Activated CD4-positive, alpha-beta T cell treated with anti-CD3 and anti-CD28 coated beads, Interleukin-2, amount 10 ng/mL, durations not matched to agents 24 days and 14 days (primary cell): ENCODE data around the gene C16orf82. TPM values are rescaled to one million over a fixed set of nuclear protein-coding genes. Genes with fewer than 3 reads are reported as not detected.

Experiments used
- DNase-seq: peaks from one replicate; pipeline ENCODE4 v3.0.0; 2022
- H3K27ac Mint-ChIP-seq: one replicate; pipeline ENCODE4 v1.8.0; 2022; ENCODE audit warnings: mild to moderate bottlenecking, mixed read lengths
- H3K27me3 Mint-ChIP-seq: one replicate; pipeline ENCODE4 v1.8.0; 2022; ENCODE audit warnings: mixed read lengths
- H3K36me3 Mint-ChIP-seq: one replicate; pipeline ENCODE4 v1.8.0; 2022; ENCODE audit warnings: low read depth, mild to moderate bottlenecking, mixed read lengths
- H3K4me1 Mint-ChIP-seq: one replicate; pipeline ENCODE4 v1.8.0; 2021; ENCODE audit warnings: mixed read lengths
- H3K4me3 Mint-ChIP-seq: one replicate; pipeline ENCODE4 v1.8.0; 2022; ENCODE audit warnings: mild to moderate bottlenecking, moderate library complexity, mixed read lengths
- H3K9me3 Mint-ChIP-seq: one replicate; pipeline ENCODE4 v1.8.0; 2021; ENCODE audit warnings: mixed read lengths
- intact Hi-C: fragments of 100-400 bp; cut with micrococcal nuclease; formaldehyde crosslinking; loops from one replicate; pipeline ENCODE4 v1.15.1; 2023
- total RNA-seq: library from RNA; stranded (reverse); gene quantifications from 2 replicates; pipeline ENCODE4 v1.2.3, GENCODE V29; 2022

Gene C16orf82
- not detected in 2 replicates for total RNA-seq

DNA sequence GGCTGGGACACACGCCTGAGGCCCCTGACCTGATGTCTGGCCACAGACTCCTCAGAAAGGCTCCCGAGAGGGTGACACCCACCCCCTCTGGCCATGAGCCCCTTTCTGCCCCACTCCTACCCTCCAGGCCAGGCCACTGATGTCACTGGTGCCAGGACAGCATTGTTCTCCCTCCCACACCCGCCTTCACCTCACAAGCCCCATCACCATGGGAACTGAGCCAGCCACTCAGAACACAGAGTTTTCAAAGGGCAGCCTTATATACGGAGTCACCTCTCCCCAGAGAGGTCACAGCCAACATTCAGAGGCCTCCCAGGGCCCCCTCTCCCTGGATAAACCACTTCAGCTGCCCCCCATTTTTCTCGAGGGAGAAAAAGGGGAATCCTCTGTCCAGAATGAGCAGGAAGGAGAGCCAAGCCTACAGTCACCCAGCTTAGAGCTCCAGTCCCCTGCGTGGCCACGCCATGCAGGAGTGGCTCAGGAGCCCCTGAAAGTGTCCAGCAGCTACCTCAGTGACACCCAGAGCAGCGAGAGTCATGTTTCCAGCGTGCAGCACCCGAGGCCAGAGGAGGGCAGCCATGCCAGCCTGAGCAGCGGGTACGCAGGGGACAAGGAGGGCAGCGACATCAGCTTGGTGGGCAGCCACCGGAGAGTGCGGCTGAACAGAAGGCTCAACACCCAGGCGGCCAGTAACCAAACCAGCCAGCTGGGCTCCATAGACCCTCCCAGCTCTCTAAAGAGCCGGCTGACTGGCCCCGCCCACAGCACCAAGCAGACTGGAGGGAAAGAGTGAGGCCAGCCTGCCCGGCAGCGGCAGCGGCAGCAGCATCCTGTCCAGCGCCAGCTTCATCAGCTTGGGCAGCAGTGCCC, at the start of gene C16orf82:
C16orf82 (plus strand) TSS at position 260 of the 870 bp plus-strand sequence.
- intact Hi-C loops: no loop called here
- Mint-ChIP-seq H3K4me3 (no peak within 1 kb of the TSS), H3K9me3 (no peaks in the 10 kb centered on the region), H3K4me1 (no peaks in the 10 kb centered on the region), H3K27ac (no peak within 1 kb of the TSS), H3K36me3 (no peaks in the 10 kb centered on the region), H3K27me3 (peaks cover 4% of the 10 kb centered on the region)
- no peak for DNase-seq

GRCh38 chr16:27020031-27020430, 46.7 kb upstream of the C16orf82 start:
- Mint-ChIP-seq H3K27me3 (no peaks in the 10 kb centered on the region), H3K4me1 (no peaks in the 10 kb centered on the region), H3K36me3 (no peaks in the 10 kb centered on the region), H3K9me3 (no peaks in the 10 kb centered on the region), H3K27ac (no peak overlapping the region), H3K4me3 (no peak overlapping the region)
- intact Hi-C loops: no loop called here
- no peak for DNase-seq

- Mint-ChIP-seq H3K27ac (no peak overlapping the region), H3K27me3 (no peaks in the 10 kb centered on the region), H3K4me3 (no peak overlapping the region), H3K4me1 (no peaks in the 10 kb centered on the region), H3K9me3 (no peaks in the 10 kb centered on the region), H3K36me3 (no peaks in the 10 kb centered on the region)
- no peak for DNase-seq
- intact Hi-C loops: no loop called here
Observed at GRCh38 chr16:27024010-27024409, 42.7 kb upstream of the C16orf82 start.

GRCh38 chr16:27025581-27025980, 41.1 kb upstream of the C16orf82 start:
- H3K27me3 Mint-ChIP-seq: no peaks in the 10 kb centered on the region

DNA sequence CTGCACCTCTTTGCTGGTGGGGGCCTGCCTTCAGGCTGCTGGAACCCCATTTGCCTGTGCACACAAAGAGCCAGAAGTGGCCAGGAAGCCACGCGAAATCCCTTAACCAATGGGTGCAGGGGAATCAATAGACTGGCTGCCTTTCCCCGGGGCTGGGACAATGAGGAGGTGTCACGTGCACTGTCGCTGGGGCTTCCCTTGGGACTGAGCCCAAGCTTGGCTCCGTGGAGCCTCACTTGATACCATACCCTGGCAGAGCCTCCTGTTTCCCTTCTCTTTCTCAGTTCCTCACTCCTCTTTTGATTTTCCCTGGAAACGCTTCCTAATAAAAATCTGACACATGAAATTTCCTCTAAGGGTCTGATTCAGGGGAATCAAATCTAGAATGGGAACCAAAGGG, 38.8 kb upstream of the C16orf82 start:
- Mint-ChIP-seq H3K4me1 (no peaks in the 10 kb centered on the region), H3K4me3 (no peak overlapping the region), H3K27ac (no peak overlapping the region), H3K27me3 (no peaks in the 10 kb centered on the region), H3K36me3 (no peaks in the 10 kb centered on the region), H3K9me3 (no peaks in the 10 kb centered on the region)
- intact Hi-C loops: no loop called here
- DNase-seq: no peak

More at GRCh38 chr16:27025581-27025980, 41.1 kb upstream of the C16orf82 start:
- intact Hi-C loops: no loop called here
- no peaks in the 10 kb centered on the region for H3K36me3 Mint-ChIP-seq
- H3K4me1 Mint-ChIP-seq: no peaks in the 10 kb centered on the region
- H3K27ac Mint-ChIP-seq: no peak overlapping the region
- DNase-seq: no peak
- no peak overlapping the region for H3K4me3 Mint-ChIP-seq
- no peaks in the 10 kb centered on the region for H3K9me3 Mint-ChIP-seq

GRCh38 chr16:27028591-27029110, 38.1 kb upstream of the C16orf82 start:
- Mint-ChIP-seq H3K27me3 (no peaks in the 10 kb centered on the region), H3K4me1 (no peaks in the 10 kb centered on the region), H3K4me3 (no peak overlapping the region), H3K27ac (no peak overlapping the region), H3K9me3 (no peaks in the 10 kb centered on the region), H3K36me3 (no peaks in the 10 kb centered on the region)
- intact Hi-C loops: no loop called here
- DNase-seq: no peak

GRCh38 chr16:27029525-27029924, 37.2 kb upstream of the C16orf82 start:
- DNase-seq: no peak
- Mint-ChIP-seq H3K9me3 (no peaks in the 10 kb centered on the region), H3K4me3 (no peak overlapping the region), H3K4me1 (no peaks in the 10 kb centered on the region), H3K27ac (no peak overlapping the region), H3K36me3 (no peaks in the 10 kb centered on the region), H3K27me3 (no peaks in the 10 kb centered on the region)
- intact Hi-C loops: no loop called here

DNA sequence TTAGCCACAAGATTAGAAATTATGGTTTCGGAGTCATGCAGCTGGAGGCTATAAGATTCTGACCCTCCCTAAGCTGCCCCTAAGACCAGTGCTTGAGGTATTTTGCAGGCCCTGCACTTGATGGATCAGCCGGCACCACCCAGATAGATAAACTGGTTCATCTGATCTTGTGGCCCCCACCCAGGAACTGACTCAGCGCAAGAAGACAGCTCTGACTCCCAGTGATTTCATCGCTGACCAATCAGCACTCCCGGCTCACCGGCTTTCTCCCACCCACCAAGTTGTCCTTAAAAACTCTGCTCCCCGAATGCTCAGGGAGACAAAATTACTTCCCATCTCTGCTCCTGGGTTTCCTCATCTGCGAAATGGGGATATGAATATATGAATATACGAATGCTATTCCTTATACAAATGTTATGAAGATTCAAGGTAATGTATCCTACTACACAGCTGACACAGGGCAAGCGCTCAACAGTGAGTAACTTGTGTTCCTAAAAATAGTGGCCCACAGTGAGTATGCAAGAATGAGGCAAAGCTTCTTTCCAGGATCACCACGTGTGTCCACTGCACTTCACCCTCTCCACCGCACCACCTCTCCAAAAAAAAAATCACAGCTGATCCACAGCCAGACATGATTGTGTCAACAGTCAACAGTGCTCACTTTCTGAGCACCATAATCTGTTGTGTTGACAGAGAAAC, 33.3 kb upstream of the C16orf82 start:
- Mint-ChIP-seq H3K36me3 (no peaks in the 10 kb centered on the region), H3K27me3 (peaks cover 9% of the 10 kb centered on the region), H3K4me3 (no peak overlapping the region), H3K9me3 (no peaks in the 10 kb centered on the region), H3K4me1 (no peaks in the 10 kb centered on the region), H3K27ac (no peak overlapping the region)
- no peak for DNase-seq
- intact Hi-C loops: no loop called here

GRCh38 chr16:27040732-27041131, 26.0 kb upstream of the C16orf82 start:
- Mint-ChIP-seq H3K4me3 (no peak overlapping the region), H3K9me3 (no peaks in the 10 kb centered on the region), H3K36me3 (no peaks in the 10 kb centered on the region), H3K27me3 (peaks cover 8% of the 10 kb centered on the region), H3K27ac (no peak overlapping the region), H3K4me1 (no peaks in the 10 kb centered on the region)
- DNase-seq: no peak
- intact Hi-C loops: no loop called here

GRCh38 chr16:27046958-27047518, 19.7 kb upstream of the C16orf82 start:
- H3K27ac Mint-ChIP-seq: no peak overlapping the region
- intact Hi-C loops: no loop called here
- H3K27me3 Mint-ChIP-seq: peaks cover 2% of the 10 kb centered on the region

DNA sequence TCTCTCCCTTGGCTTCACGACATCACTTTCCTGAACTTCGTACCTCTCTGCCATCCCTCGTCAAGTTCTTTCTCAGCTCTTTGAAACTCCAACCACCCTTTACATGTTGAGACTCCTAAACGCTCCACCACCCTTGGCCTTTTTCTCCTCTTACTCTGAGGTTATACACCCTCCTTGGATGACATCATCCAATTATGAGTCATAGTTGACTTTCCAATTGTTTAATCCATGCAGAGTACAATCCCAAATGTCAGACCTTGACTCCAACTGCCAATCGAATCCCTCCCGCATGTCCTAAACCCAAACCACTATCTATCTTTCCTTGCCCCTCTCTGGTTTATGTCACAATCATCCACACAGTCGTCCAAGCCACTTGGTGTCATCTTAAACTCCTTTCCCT, 18.4 kb upstream of the C16orf82 start:
- H3K27me3 Mint-ChIP-seq: no peaks in the 10 kb centered on the region
- H3K4me3 Mint-ChIP-seq: no peak overlapping the region

More at GRCh38 chr16:27046958-27047518, 19.7 kb upstream of the C16orf82 start:
- no peak for DNase-seq
- Mint-ChIP-seq H3K9me3 (no peaks in the 10 kb centered on the region), H3K4me3 (no peak overlapping the region), H3K4me1 (no peaks in the 10 kb centered on the region), H3K36me3 (no peaks in the 10 kb centered on the region)

DNA sequence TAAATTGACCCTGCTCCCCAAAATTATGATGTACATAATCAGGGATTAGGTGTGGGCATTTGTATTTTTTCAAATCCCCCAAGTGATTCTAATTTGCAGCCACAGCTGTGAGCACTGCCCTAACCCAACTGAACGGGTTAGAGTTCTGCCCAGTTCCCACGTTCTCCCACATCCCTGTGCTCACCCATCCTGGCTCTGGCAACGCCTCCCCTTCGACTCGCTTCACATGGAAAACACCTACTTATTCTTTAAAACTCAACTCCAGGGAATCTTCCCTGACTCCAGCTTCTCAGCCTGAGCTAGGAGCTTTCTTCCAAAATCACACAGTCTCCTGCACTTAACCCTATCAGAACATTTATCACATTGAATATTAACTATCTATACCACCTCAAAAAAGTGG, 17.6 kb upstream of the C16orf82 start:
- Mint-ChIP-seq H3K4me3 (no peak overlapping the region), H3K4me1 (no peaks in the 10 kb centered on the region), H3K27ac (no peak overlapping the region), H3K27me3 (no peaks in the 10 kb centered on the region), H3K36me3 (no peaks in the 10 kb centered on the region), H3K9me3 (no peaks in the 10 kb centered on the region)
- intact Hi-C loops: no loop called here
- no peak for DNase-seq

More for the DNA sequence above, 18.4 kb upstream of the C16orf82 start:
- Mint-ChIP-seq H3K36me3 (no peaks in the 10 kb centered on the region), H3K27ac (no peak overlapping the region), H3K9me3 (no peaks in the 10 kb centered on the region), H3K4me1 (no peaks in the 10 kb centered on the region)
- intact Hi-C loops: no loop called here
- no peak for DNase-seq

DNA sequence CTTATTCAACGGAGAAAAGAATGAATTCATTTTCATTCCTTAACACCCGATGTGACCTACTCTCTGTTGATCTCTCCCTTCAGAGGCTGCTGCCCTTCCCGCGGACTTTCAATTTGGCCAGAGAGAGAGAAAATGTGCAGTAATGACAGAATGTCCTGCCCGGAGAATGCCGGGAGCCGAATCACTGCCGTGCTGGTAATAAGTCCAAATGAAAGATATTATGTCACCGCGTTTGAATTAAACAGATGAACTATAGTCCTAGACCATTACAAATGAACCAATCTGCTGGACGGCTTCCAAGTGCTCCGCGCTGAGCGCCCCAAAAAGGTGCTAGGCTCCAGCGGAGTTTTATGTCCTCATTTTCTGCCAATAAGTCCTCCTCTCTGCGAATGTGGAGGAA, 14.7 kb upstream of the C16orf82 start:
- Mint-ChIP-seq H3K4me1 (no peaks in the 10 kb centered on the region), H3K36me3 (no peaks in the 10 kb centered on the region), H3K27me3 (no peaks in the 10 kb centered on the region), H3K4me3 (no peak overlapping the region), H3K9me3 (no peaks in the 10 kb centered on the region), H3K27ac (no peak overlapping the region)
- DNase-seq: no peak
- intact Hi-C loops: no loop called here

- intact Hi-C loops: no loop called here
- Mint-ChIP-seq H3K4me1 (no peaks in the 10 kb centered on the region), H3K27me3 (no peaks in the 10 kb centered on the region)
Observed at GRCh38 chr16:27053996-27054395, 12.7 kb upstream of the C16orf82 start.

More at GRCh38 chr16:27053996-27054395, 12.7 kb upstream of the C16orf82 start:
- H3K36me3 Mint-ChIP-seq: no peaks in the 10 kb centered on the region
- H3K4me3 Mint-ChIP-seq: no peak overlapping the region
- H3K9me3 Mint-ChIP-seq: no peaks in the 10 kb centered on the region
- no peak for DNase-seq
- H3K27ac Mint-ChIP-seq: no peak overlapping the region
